ENCODE results near the gene BLM. TPM values are rescaled to one million over a fixed set of nuclear protein-coding genes. Genes with fewer than 3 reads are reported as not detected.

Gene BLM
- polyA plus RNA-seq, 1 of the 3 experiments (the other 2 are of a cell fraction): 2.7 TPM

DNA sequence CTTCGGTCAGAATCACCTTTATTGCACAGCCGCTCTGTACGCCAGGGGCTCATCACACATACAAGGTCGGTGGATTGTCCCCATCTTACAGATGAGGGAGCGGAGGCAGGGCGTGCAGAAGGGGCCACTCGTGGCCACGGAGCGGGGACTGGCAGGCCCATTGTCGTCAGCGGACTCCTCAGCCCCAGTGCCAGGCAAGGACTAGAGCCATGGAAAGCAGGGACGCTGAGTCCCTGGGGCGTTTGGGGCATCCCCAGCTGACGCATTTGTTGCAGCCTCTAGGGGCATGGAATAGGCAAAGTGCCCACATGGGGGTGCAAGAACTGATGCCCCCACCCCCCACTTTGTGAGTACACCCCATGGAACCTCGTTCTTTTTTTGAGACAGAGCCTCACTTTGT lies 121.4 kb downstream of the BLM start:
- no peak for DNase-seq
- WGBS (ENCODE audit: low lambda C conversion rate): 90% methylated on average over 12 of the region's 15 CpGs
- POLR2A ChIA-PET: no interaction called here
- H3K9ac ChIP-seq: no peak overlapping the region
- no peaks in the 10 kb centered on the region for H3K9me2 ChIP-seq
- no peak overlapping the region for H3K27ac ChIP-seq (ENCODE audit: low read depth in 2 of 2, low read length in 1 of 2)
- H3F3A ChIP-seq (replicated peaks; ENCODE audit: insufficient read depth): peaks cover 4% of the 10 kb centered on the region
- H4K20me1 ChIP-seq (ENCODE audit: insufficient read depth): no peaks in the 10 kb centered on the region
- H3K4me2 ChIP-seq: no peak overlapping the region
- no peak overlapping the region for H3K4me3 ChIP-seq (ENCODE audit: low read depth in 2 of 2, low read length in 1 of 2)
- no peaks in the 10 kb centered on the region for H3K27me3 ChIP-seq (ENCODE audit: insufficient read depth)
- no peaks in the 10 kb centered on the region for H3K79me2 ChIP-seq (ENCODE audit: insufficient read depth)
- H3K9me3 ChIP-seq: no peaks in the 10 kb centered on the region
- H2AFZ ChIP-seq (ENCODE audit: low read depth): no peak overlapping the region
- CTCF ChIA-PET: interaction anchor here (0.6 kb wide), 1 partner anchor 1400 kb away, joined by 3 read pairs; no protein-coding TSS in a partner anchor
- TF ChIP-seq TEAD4 (IDR thresholded peaks at IDR 0.05; ENCODE audit: borderline replicate concordance, insufficient read depth) (no peak), RXRA (IDR thresholded peaks at IDR 0.05; ENCODE audit: borderline replicate concordance, low read depth) (no peak), USF2 (IDR thresholded peaks at IDR 0.05; ENCODE audit: borderline replicate concordance, low read depth, low read length) (no peak), YY1 (IDR thresholded peaks at IDR 0.05; ENCODE audit: low read depth) (no peak), MXI1 (IDR thresholded peaks at IDR 0.05; ENCODE audit: low read depth, low read length) (no peak), MAX (IDR thresholded peaks at IDR 0.05; ENCODE audit: low read depth) (no peak), SIN3A (IDR thresholded peaks at IDR 0.05; ENCODE audit: borderline replicate concordance, low read depth, low read length) (no peak), RCOR1 (IDR thresholded peaks at IDR 0.05; ENCODE audit: low read length) (no peak), IRF3 (IDR thresholded peaks at IDR 0.05; ENCODE audit: low read depth, low read length) (no peak)
- TF ChIP-seq, protein P1, sequence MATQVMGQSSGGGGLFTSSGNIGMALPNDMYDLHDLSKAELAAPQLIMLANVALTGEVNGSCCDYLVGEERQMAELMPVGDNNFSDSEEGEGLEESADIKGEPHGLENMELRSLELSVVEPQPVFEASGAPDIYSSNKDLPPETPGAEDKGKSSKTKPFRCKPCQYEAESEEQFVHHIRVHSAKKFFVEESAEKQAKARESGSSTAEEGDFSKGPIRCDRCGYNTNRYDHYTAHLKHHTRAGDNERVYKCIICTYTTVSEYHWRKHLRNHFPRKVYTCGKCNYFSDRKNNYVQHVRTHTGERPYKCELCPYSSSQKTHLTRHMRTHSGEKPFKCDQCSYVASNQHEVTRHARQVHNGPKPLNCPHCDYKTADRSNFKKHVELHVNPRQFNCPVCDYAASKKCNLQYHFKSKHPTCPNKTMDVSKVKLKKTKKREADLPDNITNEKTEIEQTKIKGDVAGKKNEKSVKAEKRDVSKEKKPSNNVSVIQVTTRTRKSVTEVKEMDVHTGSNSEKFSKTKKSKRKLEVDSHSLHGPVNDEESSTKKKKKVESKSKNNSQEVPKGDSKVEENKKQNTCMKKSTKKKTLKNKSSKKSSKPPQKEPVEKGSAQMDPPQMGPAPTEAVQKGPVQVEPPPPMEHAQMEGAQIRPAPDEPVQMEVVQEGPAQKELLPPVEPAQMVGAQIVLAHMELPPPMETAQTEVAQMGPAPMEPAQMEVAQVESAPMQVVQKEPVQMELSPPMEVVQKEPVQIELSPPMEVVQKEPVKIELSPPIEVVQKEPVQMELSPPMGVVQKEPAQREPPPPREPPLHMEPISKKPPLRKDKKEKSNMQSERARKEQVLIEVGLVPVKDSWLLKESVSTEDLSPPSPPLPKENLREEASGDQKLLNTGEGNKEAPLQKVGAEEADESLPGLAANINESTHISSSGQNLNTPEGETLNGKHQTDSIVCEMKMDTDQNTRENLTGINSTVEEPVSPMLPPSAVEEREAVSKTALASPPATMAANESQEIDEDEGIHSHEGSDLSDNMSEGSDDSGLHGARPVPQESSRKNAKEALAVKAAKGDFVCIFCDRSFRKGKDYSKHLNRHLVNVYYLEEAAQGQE (IDR thresholded peaks at IDR 0.05; ENCODE audit: low read depth, low read length): no peak
- H3K4me1 ChIP-seq (ENCODE audit: control insufficient read depth in 1 of 2, insufficient read depth in 2 of 2, low read depth in 1 of 2, low read length in 1 of 2): peaks cover 0 to 11% of the 10 kb centered on the region in 2 experiments; a peak in 1 of 4 replicates
- no peaks in the 10 kb centered on the region for H3K36me3 ChIP-seq (replicated peaks in 1 of 2; ENCODE audit: control insufficient read depth in 1 of 2, insufficient read depth in 2 of 2, low read length in 1 of 2)

Data from SK-N-SH (cell line).